NCI-H446 (cell line): ENCODE data around the gene ITGA3.

Experiments used
- DNase-seq, 2 experiments: peaks; one replicate each; lab custom pipeline; 2025; lab: John Stamatoyannopoulos, UW

The ITGA3 gene

DNA sequence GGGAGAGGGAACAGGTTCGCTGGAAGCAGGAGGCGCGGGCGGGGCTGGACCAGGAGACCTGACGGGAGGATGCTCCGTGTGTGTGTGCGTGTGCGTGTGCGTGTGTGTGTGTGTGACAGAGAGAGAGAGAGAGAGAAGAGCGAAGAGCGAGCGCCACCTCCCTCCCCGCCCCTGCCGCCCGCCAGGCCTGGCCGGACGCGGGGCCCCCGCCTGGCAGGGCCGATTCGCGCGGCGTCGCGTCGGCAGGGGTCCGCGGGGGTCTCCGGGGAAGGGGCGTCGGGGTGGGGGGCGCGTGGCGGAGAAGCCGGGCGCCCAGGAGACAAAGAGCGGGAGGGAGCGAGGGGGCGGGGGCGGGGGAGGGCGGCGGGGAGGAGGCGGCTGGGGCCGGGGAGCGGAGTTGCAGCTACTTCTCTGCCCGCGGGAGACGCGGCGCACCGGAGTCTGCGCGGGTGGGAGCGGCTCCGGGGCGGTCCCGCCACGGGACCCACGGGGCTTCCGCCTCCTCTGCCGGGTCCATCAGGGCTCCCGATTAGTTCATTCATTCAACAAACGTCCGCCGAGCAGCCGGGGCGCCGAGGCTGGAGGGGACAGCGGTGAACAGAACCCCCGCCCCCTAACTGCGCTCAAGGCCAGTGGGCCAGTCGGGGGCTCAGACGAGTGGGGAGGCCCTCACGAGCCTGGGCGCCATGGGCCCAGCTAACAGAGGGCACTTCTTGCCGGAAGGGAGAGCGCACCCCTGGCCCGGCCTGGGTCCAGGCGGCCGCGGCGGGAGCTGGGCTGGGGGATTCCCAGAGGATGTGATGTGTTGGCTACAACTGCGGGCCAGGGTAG, 74.0 kb downstream of the ITGA3 start, which contains the start of gene SAMD14:
TSS of gene SAMD14 (minus strand) at position 433 of the 831 bp plus-strand sequence. CDS start 5,201 bp downstream, outside the sequence.
- DNase-seq: no peak

DNA sequence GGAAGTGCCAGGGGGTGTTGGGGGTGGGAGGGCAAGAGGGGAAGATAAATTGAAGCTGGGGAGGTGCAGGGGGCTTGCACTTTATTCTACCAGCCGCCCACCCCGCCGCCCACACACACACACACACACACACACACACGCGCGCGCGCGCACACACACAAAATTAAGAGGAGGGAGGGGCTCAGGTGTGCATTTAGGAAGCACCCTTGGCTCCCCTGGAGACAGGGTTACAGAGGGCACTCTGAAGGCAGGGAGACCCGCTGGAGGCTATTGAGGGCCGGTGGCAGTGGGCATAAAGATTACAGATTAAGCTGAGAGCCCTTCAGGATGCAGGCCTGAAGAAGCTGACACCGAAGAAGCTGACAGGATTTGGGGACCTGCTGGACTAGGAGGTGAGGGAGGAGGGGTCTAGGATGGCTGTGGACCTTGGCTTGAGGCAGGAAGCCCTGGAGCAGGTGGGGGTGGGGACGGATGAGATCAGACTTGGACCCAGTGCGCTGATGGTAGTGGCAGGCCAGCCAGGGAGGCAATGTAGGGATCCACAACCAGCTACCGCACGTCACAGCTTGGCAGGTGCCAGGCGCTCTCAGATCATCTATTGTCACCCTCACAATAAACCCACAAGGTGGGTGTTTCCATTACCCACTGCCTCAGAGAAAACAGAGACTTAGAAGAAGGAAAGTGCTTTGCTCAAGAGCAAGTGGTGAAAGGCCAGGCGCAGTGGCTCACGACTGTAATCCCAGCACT, 74.8 kb downstream of the ITGA3 start:
- DNase-seq: no peak

DNA sequence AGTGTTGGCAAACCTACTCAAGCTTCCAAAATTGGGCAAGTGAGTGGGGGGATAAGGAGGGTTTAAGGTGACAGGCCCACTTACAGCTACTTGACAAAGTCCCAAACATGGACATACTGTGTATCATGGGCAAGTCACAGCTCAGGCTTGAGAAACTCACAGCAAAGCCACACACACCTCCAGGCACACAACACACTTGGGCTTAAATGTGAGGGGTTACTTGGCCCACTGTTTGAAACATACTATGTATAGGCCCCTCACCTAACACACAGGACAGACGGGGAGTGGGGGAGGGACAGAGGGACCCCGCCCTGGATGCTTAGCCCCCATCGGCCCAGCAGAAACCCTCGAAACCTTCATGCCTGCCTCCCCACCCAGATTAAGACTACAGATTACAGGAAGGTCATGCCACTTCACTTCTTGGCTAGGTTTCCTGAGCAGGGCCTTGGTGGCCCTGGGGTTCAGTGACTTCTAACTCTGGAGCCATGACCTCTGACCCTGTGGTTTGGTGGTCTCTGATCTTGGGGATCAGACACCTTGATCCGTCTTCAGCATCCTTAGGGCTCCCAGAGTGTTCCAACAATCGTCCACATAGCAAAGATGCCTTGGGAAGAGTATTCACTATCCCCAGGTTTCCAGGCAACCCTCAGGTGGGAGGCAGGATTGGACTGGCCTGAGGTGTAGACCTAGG, 76.3 kb downstream of the ITGA3 start:
- DNase-seq: no peak

DNA sequence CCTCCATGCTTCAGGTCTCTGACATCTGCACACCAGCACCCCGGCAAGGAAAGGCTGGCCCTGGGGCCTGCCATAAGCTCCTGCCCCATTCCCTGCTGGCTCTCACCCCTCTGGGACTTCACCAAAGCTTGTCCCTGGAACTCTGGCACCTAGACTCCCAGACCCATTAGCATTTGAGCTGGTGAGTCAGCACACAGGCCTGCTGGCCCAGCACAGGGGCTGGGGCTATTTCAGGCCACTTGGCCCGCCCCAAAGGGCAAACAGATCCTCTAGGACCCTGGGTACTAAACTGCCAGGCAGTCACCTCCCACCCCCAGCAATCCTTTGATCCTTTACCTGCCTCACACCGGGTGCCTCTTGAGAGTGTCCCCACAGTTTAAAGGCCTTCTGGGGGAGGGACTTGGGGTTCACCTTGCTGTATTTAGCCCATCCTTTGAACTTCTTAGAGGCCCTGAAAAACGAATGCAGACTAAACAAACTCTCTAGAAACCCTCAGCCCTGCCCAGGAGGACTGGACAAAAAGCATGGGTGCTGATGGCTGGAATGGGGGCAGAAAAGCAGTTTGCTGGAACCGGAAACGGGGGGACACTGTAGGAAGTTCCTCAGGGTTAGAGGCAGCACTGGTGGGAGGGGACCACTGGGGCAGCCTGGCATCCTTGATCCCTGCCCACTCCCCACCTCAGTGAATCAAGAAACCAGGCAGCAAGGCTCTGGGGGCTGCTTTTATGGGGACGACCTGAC, 77.3 kb downstream of the ITGA3 start:
- DNase-seq: no peak

DNA sequence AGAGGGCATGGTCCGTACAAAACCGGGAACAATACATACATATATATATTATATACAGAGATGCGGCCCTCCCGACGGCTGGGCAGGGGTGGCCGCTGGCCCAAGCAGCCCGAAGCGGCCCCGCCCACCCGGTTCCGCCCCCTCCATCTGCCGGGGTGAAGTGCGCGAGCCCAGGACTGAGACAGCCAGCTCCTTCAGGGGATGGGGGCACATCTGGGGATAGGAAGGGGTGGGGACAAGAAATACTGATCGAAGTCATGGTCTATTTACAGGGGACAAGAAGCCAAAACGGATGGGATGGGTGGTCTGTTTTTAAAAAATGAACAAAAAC, 77.8 kb downstream of the ITGA3 start:
- DNase-seq: no peak

DNA sequence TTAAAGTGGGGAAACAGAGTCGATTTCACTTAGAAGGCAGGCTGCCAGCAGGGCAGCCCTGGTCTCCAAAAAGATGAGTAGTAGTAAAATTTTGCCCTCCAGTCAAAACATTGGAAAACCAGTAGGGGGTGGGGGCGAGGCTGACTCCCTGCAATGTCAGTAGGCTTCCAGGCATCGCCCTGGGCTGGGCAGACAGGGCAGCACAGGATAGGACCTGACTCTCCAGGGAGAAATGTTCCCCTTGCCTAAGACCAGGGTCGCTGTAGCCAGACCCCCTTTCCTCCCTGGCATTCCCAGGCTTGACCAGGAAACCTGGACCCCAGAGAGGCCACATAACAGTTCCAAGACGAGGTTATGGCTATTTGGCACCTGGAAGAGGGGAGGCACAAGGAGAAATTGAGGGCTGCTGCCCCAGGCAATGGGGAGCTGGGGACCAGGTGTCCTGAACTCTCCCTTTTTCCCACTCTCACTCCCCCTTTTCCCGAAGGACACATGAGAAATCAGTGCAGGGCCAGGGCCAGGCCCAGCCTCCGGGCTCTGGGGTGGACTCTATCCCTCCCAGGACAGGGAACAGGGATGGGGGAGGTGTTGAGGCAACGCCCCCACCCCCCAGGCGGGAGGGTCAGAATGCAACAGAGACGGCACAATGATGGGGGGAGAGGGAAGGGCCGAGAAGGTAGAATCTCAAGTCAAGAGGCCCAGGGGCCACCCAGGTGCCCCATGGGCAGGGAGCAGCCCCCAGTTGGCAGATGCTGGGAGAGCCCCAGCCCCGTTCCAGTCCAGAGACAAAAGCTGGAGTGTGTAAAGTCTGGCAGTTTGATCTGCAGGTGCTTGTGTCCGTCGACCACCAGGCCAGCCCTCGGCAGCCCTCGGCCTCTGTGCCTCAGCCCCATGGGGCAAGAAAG, 78.5 kb downstream of the ITGA3 start:
- no peak for DNase-seq

DNA sequence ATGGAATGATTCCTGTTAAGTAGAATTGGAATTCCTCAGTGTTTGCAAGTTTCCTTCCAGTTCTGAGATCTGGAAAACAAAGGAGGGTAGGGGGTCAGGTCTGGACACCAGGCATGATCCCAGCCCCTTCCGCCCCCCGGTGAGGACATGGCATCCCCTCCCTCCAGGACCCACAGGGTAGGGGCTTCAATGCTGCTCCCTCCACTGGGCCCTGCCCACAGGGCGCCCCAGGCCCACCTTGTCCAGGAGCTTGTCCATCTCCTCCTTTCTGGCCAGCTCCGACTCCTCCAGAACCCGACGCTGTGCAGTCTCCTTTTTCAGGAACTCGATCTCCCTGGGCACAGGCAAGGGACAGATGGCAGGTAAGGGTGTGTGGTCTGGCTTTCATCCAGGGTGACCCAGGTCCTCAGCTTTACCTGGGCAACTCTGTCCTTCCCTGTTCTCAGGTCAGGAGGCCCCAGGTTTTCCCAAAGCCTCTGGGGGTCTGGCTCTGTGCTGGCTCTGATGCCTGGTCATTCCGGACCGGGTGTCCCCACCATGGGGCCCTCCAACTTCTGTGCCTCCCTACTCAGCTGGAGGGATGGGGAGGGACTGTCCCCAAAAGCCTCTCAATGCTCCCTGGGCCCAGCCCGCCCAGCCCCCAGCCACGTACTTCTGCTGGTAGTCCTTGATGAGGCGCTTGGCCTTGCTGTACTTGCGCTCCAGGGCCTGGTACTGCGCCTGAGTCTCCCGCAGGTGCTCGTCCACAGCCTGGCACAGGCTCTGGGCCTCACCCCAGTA, 79.6 kb downstream of the ITGA3 start:
- DNase-seq: no peak

DNA sequence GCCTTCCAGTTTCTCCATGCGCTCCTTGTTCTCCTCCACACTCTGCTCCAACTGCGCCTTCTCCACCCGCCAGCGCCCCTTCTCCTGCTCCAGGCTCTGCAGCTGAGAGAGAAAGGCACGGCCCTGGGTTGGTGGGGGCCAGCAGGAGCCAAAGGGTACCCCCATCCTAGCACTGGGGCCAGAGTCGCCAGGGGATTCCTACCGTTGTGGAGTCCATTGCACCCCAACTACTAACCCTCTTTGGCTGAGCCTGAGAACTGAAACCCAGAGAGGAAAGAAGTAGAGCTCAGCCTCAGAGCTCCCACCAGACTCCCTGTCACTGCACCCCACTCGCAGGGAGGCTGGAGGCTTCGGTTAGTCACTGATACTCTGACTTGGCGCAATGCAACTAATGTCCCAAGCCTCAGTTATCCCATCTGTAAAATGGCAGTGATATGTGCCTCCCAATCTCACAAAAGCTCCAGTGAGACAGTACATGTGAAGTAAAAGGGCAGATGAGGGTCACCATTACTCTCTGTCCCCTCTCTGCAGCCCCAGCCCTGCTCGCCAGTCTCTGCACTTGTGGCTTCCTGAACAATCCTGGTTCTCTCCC, 80.3 kb downstream of the ITGA3 start:
- DNase-seq: no peak

DNA sequence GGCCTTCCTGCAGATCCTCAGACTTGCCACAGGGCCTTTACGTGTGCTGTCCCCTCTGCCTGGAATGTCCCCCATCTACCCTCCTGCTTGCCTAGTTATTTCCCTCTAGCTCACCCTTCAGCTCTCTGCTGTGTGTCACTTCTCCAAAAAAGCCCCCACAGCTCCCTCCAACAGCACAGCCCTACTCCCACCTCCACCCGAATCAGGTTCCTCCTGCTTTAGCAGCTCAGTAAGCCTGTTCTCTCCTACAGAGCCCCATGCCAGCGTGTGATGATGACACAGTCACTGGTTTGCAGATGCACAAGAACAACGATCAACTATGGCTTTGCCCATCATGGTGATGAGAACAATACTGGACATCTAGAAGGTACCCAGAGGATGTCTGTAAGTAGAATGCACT, 81.1 kb downstream of the ITGA3 start:
- no peak for DNase-seq

DNA sequence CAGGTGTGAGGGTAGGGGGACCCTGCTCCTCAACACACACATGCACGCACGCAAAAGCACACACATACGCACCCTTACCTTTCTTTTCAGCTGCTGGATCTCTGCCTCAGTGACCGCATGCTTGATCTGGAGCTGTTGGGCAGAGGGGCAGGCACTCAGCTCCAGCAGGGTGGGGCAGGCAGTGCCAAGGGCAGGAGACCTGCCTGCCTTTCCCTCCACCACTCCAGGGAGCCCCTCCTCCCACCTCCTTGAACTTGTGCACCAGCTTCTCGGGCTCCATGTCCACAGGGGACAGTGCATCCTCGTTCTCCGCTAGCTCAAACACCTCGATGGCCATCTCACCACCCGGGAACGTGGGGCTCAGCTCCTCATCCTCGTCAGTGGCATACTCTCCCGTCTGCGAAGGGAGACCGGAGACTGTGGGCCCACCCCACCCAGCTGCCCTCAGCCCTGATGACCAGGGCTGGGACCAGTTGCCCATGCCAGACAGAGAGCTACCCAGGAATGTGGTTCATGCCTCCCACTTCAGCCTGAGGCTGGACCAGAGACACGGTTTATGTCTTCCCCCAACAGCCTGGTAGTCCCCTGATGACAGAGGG, 83.4 kb downstream of the ITGA3 start:
- no peak for DNase-seq
